Stimulated activated naive CD4-positive, alpha-beta T cell (primary cell): ENCODE measurements around the gene ROR2.

Experiments used
- DNase-seq, 6 experiments: peaks; one replicate each; lab custom pipeline; 2025; lab: John Stamatoyannopoulos, UW

ROR2 gene

GRCh38 chr9:91771864-91772263 is 178.2 kb downstream of the ROR2 start:
- DNase-seq: no peak

GRCh38 chr9:91771027-91771426 is 179.0 kb downstream of the ROR2 start:
- DNase-seq: no peak

DNA sequence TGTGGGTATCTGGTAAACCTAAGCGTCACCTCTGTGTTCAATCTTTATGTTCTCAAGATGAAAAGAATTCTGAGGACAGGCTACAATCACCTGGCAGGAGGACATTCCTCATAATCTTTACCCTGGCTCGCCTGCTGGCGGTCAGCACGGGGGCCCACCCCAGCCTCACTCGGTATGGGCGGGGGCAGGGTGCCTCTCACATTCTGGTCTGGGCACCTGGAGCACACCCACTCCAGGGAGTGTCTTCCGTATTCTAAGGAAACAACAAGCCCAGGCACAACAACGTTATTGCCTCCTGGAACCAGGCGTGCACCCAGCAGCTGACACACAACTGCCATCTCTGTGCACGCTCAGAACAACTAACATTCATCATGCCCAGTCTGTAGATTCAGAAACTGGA is 179.8 kb downstream of the ROR2 start:
- DNase-seq: no peak

DNA sequence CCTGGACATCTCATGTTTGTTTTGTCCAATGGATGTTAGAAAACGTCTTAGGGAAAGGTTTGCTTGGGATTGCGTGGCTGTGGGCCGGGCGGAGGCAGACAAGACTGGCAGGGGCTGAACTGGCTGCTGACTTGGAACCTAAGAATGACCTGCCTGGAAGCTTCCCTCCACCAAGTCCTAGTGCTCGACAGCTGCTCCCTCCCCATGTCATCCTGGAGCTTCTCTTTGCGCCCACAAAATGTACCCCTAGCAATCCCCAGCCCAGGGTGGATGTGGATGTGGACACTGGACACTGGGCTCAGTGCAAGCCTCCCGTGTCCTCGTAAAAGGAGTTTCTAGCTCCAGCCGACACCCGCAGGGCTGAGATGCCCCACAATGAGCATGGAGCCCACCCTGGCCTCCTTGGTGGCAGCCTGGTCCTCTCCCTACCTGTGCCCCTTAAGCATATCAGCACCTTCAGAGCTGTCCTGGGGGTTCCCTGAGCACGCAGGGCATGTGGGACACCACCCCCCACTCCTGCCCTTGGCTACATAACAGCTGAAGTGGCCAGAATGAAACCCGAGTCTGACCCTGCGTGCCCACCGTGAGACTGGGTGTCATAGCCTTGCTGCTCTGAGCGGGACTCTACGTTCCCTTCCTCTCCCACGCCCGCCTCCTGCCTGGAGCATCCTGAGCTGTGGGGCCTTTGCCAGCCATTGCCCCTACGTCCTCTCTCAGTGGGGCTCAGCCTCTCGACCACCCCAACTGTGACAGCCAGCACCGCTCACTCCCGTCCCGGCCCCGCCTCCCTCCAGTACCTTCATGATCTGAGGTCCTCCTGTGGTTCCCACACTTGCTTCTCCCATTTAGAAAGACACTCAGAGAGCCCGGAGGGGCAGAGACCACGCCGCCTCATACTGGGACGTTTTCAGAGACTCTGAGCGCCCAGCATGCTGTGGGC is 180.8 kb downstream of the ROR2 start:
- DNase-seq: no peak

DNA sequence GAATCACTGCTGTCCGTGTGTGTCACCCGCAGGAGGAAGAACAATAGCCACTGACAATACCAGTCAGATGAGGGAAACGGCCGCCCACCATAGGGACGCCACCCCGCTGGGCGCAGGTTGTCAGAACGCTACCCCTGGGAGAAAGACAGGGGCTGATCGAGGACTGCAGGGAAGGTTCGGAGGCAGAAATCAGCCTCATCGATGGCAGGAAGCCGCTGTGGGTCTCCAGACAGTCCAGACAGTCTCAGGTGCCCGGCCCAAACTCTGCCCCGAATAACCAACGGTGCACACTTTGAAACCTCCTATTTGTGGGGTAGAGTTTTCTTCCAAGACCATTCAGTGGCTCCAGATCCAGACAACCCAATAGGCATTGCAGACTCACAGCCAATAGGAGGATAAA is 181.5 kb downstream of the ROR2 start:
- DNase-seq: no peak

- DNase-seq: no peak
These were observed 183.5 kb downstream of the ROR2 start for GRCh38 chr9:91766315-91767069.

GRCh38 chr9:91765296-91765695 is 184.7 kb downstream of the ROR2 start:
- DNase-seq: no peak

DNA sequence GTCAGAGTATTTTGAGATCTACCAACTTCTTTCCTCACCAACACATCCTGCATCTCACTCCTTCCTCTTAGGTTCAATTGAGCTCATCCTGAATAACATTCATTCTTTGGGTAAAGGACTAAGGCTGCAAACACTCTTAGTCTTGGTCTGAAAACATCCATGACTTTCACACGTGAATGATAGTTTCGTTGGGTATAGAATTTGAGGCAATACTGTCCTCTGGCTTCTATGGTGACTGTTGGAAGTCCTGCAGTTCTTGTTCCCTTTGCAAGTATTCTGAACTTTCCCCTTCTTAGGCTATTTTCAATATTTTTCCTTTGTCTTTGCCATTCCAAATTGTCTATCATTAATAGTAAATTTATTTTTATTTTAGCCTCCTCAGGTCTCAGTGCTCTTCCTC is 185.4 kb downstream of the ROR2 start:
- no peak for DNase-seq

DNA sequence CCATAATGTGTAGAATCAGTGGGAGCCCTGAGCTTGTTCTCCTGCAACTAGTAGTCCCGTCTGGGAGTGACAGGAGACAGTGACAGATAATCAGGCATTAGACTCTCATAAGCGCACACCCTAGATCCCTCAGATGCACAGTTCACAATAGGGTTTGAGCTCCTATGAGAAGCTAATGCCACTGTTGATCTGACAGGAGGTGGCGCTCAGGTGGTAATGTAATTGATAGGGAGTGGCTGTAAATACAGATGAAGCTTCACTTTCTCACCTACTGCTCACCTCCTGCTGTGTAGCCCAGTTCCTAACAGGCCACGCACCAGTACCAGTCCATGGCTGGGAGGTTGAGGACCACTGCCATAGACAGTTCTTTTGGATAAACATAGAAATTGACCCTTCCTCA is 188.7 kb downstream of the ROR2 start:
- DNase-seq: no peak

DNA sequence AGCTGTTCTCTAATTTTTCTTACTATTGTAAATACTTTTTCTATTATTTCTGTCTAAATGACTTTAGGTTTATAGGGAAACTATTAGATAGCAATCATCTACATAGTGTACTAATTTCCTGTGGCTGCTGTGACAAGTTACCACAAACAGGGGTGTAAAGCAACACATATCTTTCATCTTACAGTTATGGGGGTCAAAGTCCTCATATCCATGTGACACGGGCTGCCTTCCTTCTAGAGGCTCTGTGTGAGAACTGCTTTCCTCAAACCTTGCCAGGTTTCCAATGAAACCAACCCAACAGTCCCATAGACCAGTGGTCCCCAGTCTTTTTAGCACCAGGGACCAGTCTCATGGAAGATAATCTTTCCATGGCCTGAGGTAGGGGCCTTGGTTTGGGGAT is 189.1 kb downstream of the ROR2 start:
- no peak for DNase-seq

DNA sequence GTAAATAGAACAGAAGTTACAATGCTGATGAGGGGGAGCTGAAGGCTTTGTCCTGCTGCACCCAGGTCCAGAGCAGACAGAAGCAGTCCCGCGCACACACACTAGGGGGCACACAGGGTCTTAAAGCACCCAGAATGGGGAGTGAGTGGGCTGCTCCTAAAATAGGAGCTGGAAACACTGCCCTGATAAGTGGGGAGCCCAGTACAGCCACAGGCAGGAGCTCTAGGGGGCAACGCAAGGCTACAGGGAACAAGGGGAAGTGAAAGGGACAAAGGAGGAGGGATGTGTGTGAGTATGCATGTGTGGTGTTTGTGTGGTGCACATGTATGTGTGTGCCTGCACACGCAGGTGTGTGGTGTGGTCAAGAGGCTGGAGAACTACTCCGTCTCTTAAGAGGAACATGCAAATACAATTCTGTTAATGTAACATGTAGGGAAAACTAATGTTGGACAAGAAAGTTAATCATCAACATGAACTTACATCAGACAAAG is 191.5 kb downstream of the ROR2 start:
- DNase-seq: no peak

GRCh38 chr9:91757782-91758181 is 192.2 kb downstream of the ROR2 start:
- DNase-seq: no peak

DNA sequence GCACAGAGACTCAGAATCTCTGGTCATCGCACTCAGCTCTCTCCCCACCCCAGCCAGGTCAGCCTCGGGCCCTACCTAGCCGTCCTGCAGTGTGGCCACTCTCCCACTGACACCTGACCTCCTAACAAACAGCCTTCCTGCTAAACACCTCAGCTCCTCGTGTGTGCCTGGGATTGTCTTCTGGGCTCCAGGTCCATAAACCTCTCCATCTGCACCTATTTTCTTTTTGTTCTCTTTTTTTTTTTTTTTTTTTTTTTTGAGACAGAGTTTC is 193.6 kb downstream of the ROR2 start:
- no peak for DNase-seq

GRCh38 chr9:91755761-91756509 is 194.1 kb downstream of the ROR2 start:
- no peak for DNase-seq

DNA sequence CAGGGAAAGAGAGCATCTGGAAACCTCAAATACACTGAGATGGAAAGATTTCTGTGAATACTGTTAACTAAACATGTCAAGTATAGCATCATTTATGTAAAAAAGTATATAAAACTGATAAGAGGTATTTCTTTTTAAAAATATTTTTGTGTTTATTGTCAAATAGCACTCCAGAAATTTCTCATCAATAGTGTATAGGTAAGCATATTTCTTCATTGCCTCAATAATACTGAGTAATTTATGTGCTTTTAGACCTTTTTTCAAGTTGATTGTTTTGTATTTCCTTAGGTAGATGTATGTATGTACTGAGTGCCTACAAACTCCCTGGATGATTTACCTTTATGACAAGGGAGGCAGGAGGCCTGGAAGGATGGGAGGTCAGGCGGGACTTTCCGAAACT is 196.3 kb downstream of the ROR2 start:
- no peak for DNase-seq

DNA sequence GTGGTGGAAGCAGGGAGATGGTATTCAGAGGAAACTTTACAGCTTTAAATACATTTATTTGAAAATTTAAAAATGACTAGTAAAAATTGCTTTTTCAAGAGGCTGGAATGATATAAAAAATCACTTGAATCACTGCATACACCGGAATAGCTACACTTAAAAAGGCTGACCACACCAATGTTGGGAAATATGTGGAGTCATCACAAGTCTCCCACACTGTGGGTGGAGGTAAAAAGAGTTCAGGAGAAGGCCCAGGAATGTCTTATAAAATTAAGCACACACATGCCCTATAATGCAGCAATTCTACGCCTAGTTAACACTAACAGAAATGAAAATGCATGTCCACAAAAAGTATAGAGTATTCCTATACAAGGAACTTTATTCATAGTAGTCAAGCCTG is 198.1 kb downstream of the ROR2 start:
- DNase-seq: no peak

DNA sequence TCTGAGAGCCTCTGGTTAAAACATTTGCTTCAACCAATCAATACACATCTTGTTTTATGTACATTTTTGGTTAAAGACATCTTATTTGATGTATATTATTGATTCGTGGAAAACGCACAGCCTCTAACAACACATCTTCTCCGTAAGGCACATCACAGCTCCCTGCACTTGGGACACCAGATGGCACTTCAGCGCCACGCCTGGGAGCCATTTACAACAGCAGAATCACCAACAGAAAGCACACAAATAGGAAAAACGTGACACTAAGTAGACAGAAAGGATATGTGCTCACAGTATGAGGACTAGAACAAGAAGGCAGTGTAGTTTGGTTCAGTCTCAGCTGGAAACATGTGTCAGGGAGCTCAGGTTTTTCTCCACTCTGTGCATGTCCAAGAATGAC is 199.7 kb downstream of the ROR2 start:
- no peak for DNase-seq

DNA sequence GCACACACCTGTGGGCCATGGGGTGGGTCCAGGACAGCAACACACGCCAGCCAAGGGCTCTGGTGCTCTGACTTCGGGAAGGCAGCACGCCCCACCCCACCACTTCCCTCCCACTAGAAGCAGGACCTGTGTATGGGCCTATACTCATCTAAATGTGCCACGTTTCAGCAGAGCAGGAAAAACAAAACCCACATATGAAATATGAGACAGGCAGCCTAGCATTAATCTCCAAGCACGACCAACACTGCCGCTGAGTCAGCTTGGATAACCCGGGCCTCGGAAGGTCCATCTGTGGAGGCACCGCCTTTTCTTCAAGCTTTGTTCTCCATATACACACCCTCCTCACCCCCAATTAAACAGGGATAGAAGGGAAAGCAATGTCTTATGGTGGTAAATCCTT is 203.1 kb downstream of the ROR2 start:
- no peak for DNase-seq

GRCh38 chr9:91746357-91746756 is 203.7 kb downstream of the ROR2 start:
- no peak for DNase-seq

GRCh38 chr9:91744114-91744513 is 205.9 kb downstream of the ROR2 start:
- no peak for DNase-seq

DNA sequence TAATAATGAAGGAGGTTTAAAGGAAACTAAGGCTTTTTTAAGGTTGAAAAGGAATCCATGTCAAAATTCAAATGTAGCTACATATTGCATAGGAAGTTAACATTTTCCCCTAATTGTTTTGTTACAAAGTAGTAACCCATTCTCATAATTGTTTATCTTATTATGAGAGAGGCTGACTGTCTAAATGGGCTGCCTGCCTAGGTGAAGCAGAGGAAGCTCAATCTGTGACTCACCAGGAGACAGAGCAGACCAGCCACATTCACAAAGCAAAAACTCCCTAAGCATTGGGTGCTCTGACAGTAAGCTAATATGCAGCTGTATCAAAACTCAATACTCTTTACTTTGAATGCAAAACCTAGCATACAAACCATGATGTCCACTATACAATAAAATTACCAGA is 208.5 kb downstream of the ROR2 start:
- no peak for DNase-seq

DNA sequence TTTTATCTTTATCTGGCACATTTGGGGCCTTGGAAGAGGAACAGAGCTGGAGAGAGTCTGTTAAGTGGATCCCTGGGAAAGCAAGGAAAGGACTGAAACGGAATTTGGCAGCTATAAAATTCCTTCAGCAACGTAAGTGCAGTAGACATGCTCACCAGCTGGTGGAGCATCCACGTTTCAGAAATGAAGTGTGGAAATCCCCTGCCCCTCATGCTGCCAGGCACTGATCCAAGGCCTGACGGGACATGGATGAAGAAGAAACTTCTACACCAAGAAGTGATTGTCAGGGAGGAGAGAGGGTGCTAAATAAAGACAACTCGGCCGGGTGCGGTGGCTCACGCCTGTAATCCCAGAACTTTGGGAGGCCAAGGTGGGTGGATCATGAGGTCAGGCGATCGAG is 209.3 kb downstream of the ROR2 start:
- no peak for DNase-seq
